Measurements from ENCODE around the gene SH2D6.
"Not testable (repeated sequence)": the region's sequence is repeated elsewhere in the genome, so short reads cannot be mapped to it uniquely, and the experiment has no call there.

SH2D6 gene

DNA sequence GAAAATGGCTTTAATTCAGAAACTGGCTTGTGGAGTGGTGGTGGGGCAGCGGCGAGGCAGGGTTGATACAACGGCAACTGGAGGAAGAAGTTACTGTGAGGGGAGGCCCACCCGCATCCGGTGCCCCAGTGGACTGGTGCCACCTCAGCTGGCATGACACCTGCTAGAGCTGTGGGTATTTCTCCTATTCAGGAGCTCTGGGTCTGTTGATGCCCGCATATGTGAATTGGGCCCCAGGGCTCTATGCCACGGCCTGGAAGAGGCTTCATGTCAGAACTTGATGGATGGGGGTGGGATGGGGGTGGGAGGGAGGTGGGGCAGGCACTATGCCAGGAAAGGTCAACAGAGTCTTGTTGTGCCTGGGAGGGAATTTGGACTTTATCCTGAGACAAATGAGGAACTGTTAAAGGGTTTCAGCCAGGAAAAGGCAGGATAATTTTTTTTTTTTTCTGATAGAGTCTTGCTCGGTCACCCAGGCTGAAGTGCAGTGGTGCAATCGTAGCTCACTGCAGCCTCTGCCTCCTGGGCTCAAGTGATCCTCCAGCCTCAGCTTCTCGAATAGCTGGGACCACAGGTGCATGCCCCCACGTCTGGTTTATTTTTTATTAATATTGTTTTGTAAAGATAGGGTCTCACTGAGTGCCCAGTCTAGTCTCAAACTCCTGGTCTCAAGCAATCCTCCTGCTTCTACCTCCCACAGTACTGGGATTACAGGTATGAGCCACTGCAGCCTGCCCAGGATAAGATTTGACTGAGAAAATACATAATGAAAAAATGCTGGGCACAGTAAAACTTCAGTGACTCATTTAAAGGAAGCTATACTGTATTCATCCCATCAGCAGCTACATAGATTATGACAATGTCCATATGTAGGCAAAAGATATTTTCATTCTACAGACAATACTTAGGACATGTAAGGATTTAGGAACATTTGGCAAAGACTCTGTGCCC is 52.6 kb downstream of the SH2D6 start:
- no peak for DNase-seq (ENCODE audit: low spot score)

- no peak for DNase-seq (ENCODE audit: low spot score)
Observed at GRCh38 chr2:85472261-85472660, 53.7 kb downstream of the SH2D6 start.

GRCh38 chr2:85475799-85476490 is 57.4 kb downstream of the SH2D6 start:
- no peak for DNase-seq (ENCODE audit: low spot score)

GRCh38 chr2:85476624-85477023 is 58.1 kb downstream of the SH2D6 start:
- DNase-seq (ENCODE audit: low spot score) = no peak

- DNase-seq (ENCODE audit: low spot score) = no peak
Observed at GRCh38 chr2:85477884-85478283, 59.4 kb downstream of the SH2D6 start.

DNA sequence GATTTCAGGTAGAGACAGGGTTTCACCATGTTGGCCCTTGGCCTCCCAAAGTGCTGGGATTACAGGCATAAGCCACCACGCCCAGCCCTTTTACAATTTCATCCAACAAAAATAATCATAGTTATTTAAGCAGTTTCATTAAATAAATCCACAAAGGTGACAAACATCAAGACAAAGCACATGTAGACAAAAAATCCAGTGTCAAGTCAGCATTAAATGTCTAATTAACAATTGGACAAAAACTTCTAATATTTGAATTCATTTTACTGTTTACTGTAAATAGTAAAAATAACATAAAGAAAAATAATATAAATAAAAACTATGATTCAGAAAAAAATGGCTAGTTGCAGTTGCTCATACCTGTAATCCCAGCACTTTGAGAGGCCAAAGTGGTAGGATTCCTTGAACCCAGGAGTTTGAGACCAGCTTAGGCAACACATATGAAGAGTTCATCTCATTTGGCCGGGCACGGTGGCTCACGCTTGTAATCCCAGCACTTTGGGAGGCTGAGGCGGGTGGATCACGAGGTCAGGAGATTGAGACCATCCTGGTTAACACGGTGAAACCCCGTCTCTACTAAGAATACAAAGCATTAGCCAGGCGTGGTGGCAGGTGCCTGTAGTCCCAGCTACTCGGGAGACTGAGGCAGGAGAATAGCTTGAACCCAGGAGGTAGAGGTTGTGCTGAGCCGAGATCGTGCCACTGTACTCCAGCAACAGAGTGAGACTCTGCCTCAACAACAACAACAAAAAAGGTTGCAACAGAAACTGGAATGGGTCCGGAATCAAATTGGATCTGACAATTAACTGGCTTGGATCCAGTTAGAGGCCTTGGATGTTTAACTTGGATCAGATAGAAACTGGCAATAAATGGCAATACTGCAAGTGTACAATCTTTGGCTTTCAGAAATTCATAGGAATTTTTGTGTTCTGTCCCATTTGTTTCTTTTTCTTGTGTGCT is 63.6 kb downstream of the SH2D6 start:
- no peak for DNase-seq (ENCODE audit: low spot score)

DNA sequence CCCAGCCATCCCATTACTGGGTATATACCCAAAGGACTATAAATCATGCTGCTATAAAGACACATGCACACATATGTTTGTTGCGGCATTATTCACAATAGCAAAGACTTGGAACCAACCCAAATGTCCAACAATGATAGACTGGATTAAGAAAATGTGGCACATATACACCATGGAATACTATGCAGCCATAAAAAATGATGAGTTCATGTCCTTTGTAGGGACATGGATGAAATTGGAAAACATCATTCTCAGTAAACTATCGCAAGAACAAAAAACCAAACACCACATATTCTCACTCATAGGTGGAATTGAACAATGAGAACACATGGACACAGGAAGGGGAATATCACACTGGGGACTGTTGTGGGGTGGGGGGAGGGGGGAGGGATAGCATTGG is 66.1 kb downstream of the SH2D6 start:
- not testable (repeated sequence) for DNase-seq (ENCODE audit: low spot score)

GRCh38 chr2:85485815-85486214 is 67.3 kb downstream of the SH2D6 start:
- DNase-seq (ENCODE audit: low spot score) = no peak

Data from RKO (cell line).